ENCODE results near the gene MEN1.
A peak's percentile ranks its signal among the peaks of the same experiment; 100 is the strongest.

Gene MEN1

GRCh38 chr11:64810271-64810890 is at the start of gene MEN1:
Gene MEN1, minus strand, starts transcription at chr11:64810551. Its CDS starts 442 bp downstream, at chr11:64810109.
- DNase-seq (ENCODE audit: low read depth) = peak; percentile 97

GRCh38 chr11:64859542-64860414 is 49.4 kb upstream of the MEN1 start:
- DNase-seq (ENCODE audit: low read depth) = no peak

GRCh38 chr11:64858467-64859263 is 48.3 kb upstream of the MEN1 start:
- DNase-seq (ENCODE audit: low read depth) = no peak

- DNase-seq (ENCODE audit: low read depth) = no peak
These were observed 47.1 kb upstream of the MEN1 start for GRCh38 chr11:64857485-64857884.

- DNase-seq (ENCODE audit: low read depth) = peak; percentile 74
These were observed 46.3 kb upstream of the MEN1 start for GRCh38 chr11:64856382-64857227.

- DNase-seq (ENCODE audit: low read depth) = no peak
These were observed 45.4 kb upstream of the MEN1 start for GRCh38 chr11:64855596-64856304.

GRCh38 chr11:64854534-64855502 is 44.5 kb upstream of the MEN1 start:
- peak; percentile 84 for DNase-seq (ENCODE audit: low read depth)

GRCh38 chr11:64854157-64854533 is 43.8 kb upstream of the MEN1 start:
- DNase-seq (ENCODE audit: low read depth) = no peak

- DNase-seq (ENCODE audit: low read depth) = no peak
These were observed 43.4 kb upstream of the MEN1 start for GRCh38 chr11:64853709-64854108.

- no peak for DNase-seq (ENCODE audit: low read depth)
These were observed 42.6 kb upstream of the MEN1 start for GRCh38 chr11:64852804-64853509.

GRCh38 chr11:64851831-64852351 is 41.5 kb upstream of the MEN1 start:
- no peak for DNase-seq (ENCODE audit: low read depth)

- DNase-seq (ENCODE audit: low read depth) = no peak
These were observed 40.7 kb upstream of the MEN1 start for GRCh38 chr11:64850979-64851567.

GRCh38 chr11:64849598-64850356 is 39.4 kb upstream of the MEN1 start:
- DNase-seq (ENCODE audit: low read depth) = no peak

- no peak for DNase-seq (ENCODE audit: low read depth)
These were observed 38.7 kb upstream of the MEN1 start for GRCh38 chr11:64848826-64849597.

GRCh38 chr11:64848214-64848825 is 38.0 kb upstream of the MEN1 start:
- DNase-seq (ENCODE audit: low read depth) = no peak

GRCh38 chr11:64846998-64847666 is 36.8 kb upstream of the MEN1 start:
- DNase-seq (ENCODE audit: low read depth) = peak; percentile 75

All from iris pigment epithelial cell (primary cell).